Measurements from ENCODE around the gene LRG1. TPM values are rescaled to one million over a fixed set of nuclear protein-coding genes. Genes with fewer than 3 reads are reported as not detected.

The LRG1 gene
- total and polyA plus RNA-seq, 2 experiments from 2014 or later: 0.21 to 0.45 TPM

DNA sequence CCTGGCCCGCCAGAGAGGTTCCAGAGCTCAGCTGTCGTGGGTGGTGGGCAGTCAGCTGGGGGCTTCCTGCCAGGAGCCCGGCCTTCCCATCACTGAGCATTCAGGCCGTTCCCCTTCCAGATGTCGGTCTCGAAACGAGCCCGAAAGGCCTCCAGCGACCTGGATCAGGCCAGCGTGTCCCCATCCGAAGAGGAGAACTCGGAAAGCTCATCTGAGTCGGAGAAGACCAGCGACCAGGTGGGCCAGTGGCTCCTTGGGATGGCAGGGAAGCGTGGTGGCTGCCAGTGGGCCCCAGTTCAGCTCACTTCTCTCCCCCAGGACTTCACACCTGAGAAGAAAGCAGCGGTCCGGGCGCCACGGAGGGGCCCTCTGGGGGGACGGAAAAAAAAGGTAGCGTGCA is 48.4 kb downstream of the LRG1 start:
- Histone ChIP-seq H3K4me3 (no peak overlapping the region), H3K36me3 (ENCODE audit: insufficient read depth) (peaks cover 21% of the 10 kb centered on the region; the same call in 1 of the 2 replicates), H3K27me3 (ENCODE audit: insufficient read depth) (no peaks in the 10 kb centered on the region), H3K4me2 (no peak overlapping the region), H3K9me2 (ENCODE audit: insufficient read depth) (no peaks in the 10 kb centered on the region), H4K20me1 (replicated peaks; ENCODE audit: insufficient read depth) (no peaks in the 10 kb centered on the region; the same call in 1 of the 2 replicates), H2AFZ (no peak overlapping the region), H3K79me2 (replicated peaks; ENCODE audit: insufficient read depth) (no peaks in the 10 kb centered on the region), H3K4me1 (ENCODE audit: insufficient read depth) (no peaks in the 10 kb centered on the region), H3F3A (replicated peaks; ENCODE audit: low read depth) (0 out of 2 replicates have a peak, but pooled peaks cover 9% of the 10 kb centered on the region), H3K27ac (ENCODE audit: low read depth) (no peak overlapping the region)
- H3K9me3 Mint-ChIP-seq: no peaks in the 10 kb centered on the region; the same call in 2 of the 3 replicates
- no peak for TF ChIP-seq STAT1 (IDR thresholded peaks at IDR 0.05; ENCODE audit: unreplicated experiment)
- TF ChIP-seq POLR2AphosphoS5 (IDR thresholded peaks at IDR 0.05; ENCODE audit: low read depth): no peak
- H3K4me3 Mint-ChIP-seq: no peak overlapping the region
- no peaks in the 10 kb centered on the region for H3K4me1 Mint-ChIP-seq
- no peak for DNase-seq (ENCODE audit: low spot score)
- H3K36me3 Mint-ChIP-seq (ENCODE audit: low read depth): peaks cover 41% of the 10 kb centered on the region
- no peak overlapping the region for H3K27ac Mint-ChIP-seq
- no peak for ATAC-seq
- H3K27me3 Mint-ChIP-seq (ENCODE audit: insufficient read depth, low read depth, poor library complexity): no peaks in the 10 kb centered on the region

DNA sequence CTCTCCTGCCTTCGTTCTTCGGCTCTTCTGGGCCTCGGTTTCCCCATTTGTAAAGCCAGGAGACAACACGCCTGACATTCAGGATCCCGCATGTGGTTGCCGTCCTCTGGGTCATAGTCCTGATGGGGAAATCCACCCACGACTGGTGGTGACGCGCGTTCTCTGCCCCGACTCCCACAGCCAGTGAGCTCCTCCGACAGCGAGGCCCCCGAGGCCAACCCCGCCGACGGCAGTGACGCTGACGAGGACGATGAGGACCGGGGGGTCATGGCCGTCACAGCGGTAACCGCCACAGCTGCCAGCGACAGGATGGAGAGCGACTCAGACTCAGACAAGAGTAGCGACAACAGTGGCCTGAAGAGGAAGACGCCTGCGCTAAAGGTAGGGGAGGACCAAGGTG is 51.3 kb downstream of the LRG1 start:
- Mint-ChIP-seq H3K36me3 (ENCODE audit: low read depth) (peaks cover 47% of the 10 kb centered on the region), H3K27ac (no peak overlapping the region), H3K4me1 (no peaks in the 10 kb centered on the region; the same call in 2 of the 3 replicates), H3K27me3 (ENCODE audit: insufficient read depth, low read depth, poor library complexity) (no peaks in the 10 kb centered on the region), H3K9me3 (no peaks in the 10 kb centered on the region; the same call in 2 of the 3 replicates), H3K4me3 (no peak overlapping the region)
- Histone ChIP-seq H3K27ac (ENCODE audit: low read depth) (no peak overlapping the region), H4K20me1 (replicated peaks; ENCODE audit: insufficient read depth) (no peaks in the 10 kb centered on the region; the same call in 1 of the 2 replicates), H3K27me3 (ENCODE audit: insufficient read depth) (no peaks in the 10 kb centered on the region), H2AFZ (no peak overlapping the region), H3K79me2 (replicated peaks; ENCODE audit: insufficient read depth) (0 out of 2 replicates have a peak, but pooled peaks cover 3% of the 10 kb centered on the region), H3K9me2 (ENCODE audit: insufficient read depth) (no peaks in the 10 kb centered on the region), H3F3A (replicated peaks; ENCODE audit: low read depth) (peaks cover 9% of the 10 kb centered on the region; the same call in 1 of the 2 replicates), H3K4me2 (no peak overlapping the region), H3K36me3 (ENCODE audit: insufficient read depth) (peaks cover 21% of the 10 kb centered on the region; the same call in 1 of the 2 replicates), H3K4me3 (no peak overlapping the region), H3K4me1 (ENCODE audit: insufficient read depth) (no peaks in the 10 kb centered on the region)
- no peak for DNase-seq (ENCODE audit: low spot score)
- ATAC-seq: no peak
- TF ChIP-seq ZNF331 (CRISPR knock-in tag; IDR thresholded peaks at IDR 0.05; ENCODE audit: low read depth) (no peak), ZNF114 (CRISPR knock-in tag; IDR thresholded peaks at IDR 0.05) (no peak), POLR2AphosphoS5 (IDR thresholded peaks at IDR 0.05; ENCODE audit: low read depth) (no peak), JUNB (IDR thresholded peaks at IDR 0.05; ENCODE audit: unreplicated experiment) (no peak), NANOG (IDR thresholded peaks at IDR 0.05; ENCODE audit: borderline replicate concordance) (no peak), CREB1 (CRISPR knock-in tag; IDR thresholded peaks at IDR 0.05; ENCODE audit: low read depth) (no peak), EZH2phosphoT487 (IDR thresholded peaks at IDR 0.05; ENCODE audit: unreplicated experiment) (no peak), STAT1 (IDR thresholded peaks at IDR 0.05; ENCODE audit: unreplicated experiment) (no peak)
- TF ChIP-seq, protein P1, sequence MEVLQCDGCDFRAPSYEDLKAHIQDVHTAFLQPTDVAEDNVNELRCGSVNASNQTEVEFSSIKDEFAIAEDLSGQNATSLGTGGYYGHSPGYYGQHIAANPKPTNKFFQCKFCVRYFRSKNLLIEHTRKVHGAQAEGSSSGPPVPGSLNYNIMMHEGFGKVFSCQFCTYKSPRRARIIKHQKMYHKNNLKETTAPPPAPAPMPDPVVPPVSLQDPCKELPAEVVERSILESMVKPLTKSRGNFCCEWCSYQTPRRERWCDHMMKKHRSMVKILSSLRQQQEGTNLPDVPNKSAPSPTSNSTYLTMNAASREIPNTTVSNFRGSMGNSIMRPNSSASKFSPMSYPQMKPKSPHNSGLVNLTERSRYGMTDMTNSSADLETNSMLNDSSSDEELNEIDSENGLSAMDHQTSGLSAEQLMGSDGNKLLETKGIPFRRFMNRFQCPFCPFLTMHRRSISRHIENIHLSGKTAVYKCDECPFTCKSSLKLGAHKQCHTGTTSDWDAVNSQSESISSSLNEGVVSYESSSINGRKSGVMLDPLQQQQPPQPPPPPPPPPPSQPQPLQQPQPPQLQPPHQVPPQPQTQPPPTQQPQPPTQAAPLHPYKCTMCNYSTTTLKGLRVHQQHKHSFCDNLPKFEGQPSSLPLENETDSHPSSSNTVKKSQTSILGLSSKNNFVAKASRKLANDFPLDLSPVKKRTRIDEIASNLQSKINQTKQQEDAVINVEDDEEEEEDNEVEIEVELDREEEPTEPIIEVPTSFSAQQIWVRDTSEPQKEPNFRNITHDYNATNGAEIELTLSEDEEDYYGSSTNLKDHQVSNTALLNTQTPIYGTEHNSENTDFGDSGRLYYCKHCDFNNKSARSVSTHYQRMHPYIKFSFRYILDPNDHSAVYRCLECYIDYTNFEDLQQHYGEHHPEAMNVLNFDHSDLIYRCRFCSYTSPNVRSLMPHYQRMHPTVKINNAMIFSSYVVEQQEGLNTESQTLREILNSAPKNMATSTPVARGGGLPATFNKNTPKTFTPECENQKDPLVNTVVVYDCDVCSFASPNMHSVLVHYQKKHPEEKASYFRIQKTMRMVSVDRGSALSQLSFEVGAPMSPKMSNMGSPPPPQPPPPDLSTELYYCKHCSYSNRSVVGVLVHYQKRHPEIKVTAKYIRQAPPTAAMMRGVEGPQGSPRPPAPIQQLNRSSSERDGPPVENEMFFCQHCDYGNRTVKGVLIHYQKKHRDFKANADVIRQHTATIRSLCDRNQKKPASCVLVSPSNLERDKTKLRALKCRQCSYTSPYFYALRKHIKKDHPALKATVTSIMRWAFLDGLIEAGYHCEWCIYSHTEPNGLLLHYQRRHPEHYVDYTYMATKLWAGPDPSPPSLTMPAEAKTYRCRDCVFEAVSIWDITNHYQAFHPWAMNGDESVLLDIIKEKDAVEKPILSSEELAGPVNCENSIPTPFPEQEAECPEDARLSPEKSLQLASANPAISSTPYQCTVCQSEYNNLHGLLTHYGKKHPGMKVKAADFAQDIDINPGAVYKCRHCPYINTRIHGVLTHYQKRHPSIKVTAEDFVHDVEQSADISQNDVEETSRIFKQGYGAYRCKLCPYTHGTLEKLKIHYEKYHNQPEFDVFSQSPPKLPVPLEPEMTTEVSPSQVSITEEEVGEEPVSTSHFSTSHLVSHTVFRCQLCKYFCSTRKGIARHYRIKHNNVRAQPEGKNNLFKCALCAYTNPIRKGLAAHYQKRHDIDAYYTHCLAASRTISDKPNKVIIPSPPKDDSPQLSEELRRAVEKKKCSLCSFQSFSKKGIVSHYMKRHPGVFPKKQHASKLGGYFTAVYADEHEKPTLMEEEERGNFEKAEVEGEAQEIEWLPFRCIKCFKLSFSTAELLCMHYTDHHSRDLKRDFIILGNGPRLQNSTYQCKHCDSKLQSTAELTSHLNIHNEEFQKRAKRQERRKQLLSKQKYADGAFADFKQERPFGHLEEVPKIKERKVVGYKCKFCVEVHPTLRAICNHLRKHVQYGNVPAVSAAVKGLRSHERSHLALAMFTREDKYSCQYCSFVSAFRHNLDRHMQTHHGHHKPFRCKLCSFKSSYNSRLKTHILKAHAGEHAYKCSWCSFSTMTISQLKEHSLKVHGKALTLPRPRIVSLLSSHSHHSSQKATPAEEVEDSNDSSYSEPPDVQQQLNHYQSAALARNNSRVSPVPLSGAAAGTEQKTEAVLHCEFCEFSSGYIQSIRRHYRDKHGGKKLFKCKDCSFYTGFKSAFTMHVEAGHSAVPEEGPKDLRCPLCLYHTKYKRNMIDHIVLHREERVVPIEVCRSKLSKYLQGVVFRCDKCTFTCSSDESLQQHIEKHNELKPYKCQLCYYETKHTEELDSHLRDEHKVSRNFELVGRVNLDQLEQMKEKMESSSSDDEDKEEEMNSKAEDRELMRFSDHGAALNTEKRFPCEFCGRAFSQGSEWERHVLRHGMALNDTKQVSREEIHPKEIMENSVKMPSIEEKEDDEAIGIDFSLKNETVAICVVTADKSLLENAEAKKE (CRISPR knock-in tag; IDR thresholded peaks at IDR 0.05): no peak
- TF ChIP-seq, protein P2, sequence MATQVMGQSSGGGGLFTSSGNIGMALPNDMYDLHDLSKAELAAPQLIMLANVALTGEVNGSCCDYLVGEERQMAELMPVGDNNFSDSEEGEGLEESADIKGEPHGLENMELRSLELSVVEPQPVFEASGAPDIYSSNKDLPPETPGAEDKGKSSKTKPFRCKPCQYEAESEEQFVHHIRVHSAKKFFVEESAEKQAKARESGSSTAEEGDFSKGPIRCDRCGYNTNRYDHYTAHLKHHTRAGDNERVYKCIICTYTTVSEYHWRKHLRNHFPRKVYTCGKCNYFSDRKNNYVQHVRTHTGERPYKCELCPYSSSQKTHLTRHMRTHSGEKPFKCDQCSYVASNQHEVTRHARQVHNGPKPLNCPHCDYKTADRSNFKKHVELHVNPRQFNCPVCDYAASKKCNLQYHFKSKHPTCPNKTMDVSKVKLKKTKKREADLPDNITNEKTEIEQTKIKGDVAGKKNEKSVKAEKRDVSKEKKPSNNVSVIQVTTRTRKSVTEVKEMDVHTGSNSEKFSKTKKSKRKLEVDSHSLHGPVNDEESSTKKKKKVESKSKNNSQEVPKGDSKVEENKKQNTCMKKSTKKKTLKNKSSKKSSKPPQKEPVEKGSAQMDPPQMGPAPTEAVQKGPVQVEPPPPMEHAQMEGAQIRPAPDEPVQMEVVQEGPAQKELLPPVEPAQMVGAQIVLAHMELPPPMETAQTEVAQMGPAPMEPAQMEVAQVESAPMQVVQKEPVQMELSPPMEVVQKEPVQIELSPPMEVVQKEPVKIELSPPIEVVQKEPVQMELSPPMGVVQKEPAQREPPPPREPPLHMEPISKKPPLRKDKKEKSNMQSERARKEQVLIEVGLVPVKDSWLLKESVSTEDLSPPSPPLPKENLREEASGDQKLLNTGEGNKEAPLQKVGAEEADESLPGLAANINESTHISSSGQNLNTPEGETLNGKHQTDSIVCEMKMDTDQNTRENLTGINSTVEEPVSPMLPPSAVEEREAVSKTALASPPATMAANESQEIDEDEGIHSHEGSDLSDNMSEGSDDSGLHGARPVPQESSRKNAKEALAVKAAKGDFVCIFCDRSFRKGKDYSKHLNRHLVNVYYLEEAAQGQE (IDR thresholded peaks at IDR 0.05; ENCODE audit: unreplicated experiment): no peak
- TF ChIP-seq, protein P3, sequence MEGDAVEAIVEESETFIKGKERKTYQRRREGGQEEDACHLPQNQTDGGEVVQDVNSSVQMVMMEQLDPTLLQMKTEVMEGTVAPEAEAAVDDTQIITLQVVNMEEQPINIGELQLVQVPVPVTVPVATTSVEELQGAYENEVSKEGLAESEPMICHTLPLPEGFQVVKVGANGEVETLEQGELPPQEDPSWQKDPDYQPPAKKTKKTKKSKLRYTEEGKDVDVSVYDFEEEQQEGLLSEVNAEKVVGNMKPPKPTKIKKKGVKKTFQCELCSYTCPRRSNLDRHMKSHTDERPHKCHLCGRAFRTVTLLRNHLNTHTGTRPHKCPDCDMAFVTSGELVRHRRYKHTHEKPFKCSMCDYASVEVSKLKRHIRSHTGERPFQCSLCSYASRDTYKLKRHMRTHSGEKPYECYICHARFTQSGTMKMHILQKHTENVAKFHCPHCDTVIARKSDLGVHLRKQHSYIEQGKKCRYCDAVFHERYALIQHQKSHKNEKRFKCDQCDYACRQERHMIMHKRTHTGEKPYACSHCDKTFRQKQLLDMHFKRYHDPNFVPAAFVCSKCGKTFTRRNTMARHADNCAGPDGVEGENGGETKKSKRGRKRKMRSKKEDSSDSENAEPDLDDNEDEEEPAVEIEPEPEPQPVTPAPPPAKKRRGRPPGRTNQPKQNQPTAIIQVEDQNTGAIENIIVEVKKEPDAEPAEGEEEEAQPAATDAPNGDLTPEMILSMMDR (conservative IDR thresholded peaks at IDR 0.05; ENCODE audit: low read depth in 2 of 2): no peak

Data from GM23338 (cell line).